HEK293T (cell line): ENCODE results near the gene NOSIP.

Source experiments
- CTCF ChIA-PET: fragments of 350-600 bp; formaldehyde crosslinking; extraction: SDS; loops from one replicate; lab custom pipeline; 2021; ENCODE audit warnings: antibody characterized with exemption, inconsistent platforms; lab: Yijun Ruan, JAX
- POLR2A ChIA-PET: fragments of 350-600 bp; formaldehyde crosslinking; extraction: SDS; loops from one replicate; lab custom pipeline; 2020; ENCODE audit warnings: antibody characterized with exemption, inconsistent platforms; lab: Yijun Ruan, JAX
- DNase-seq: peaks from one replicate; pipeline ENCODE4 v3.0.0; 2012; ENCODE audit warnings: mixed read lengths; ENCODE audit errors: extremely low spot score
- ARNT ChIP-seq: fragments of 450-650 bp; IDR thresholded peaks from 2 replicates; pipeline ENCODE4 v1.6.1; 2017; ENCODE audit warnings: mild to moderate bottlenecking
- BHLHE40 ChIP-seq: fragments of 450-650 bp; IDR thresholded peaks from 2 replicates; pipeline ENCODE4 v1.6.1; 2016; ENCODE audit warnings: mild to moderate bottlenecking, moderate library complexity, borderline replicate concordance
- CTBP1 ChIP-seq: fragments of 450-650 bp; IDR thresholded peaks from 2 replicates; pipeline ENCODE4 v1.6.1; 2016; ENCODE audit warnings: borderline replicate concordance
- ELF4 ChIP-seq: fragments of 450-650 bp; IDR thresholded peaks from 2 replicates; pipeline ENCODE4 v1.6.1; 2017; ENCODE audit warnings: antibody characterized with exemption
- FOXA1 ChIP-seq: fragments of 450-650 bp; IDR thresholded peaks from 2 replicates; pipeline ENCODE4 v1.6.1; 2016; ENCODE audit warnings: mild to moderate bottlenecking
- FOXK2 ChIP-seq: fragments of 450-650 bp; IDR thresholded peaks from 2 replicates; pipeline ENCODE4 v1.6.1; 2016; ENCODE audit warnings: mild to moderate bottlenecking
- FOXM1 ChIP-seq: fragments of 450-650 bp; IDR thresholded peaks from 2 replicates; pipeline ENCODE4 v1.6.1; 2017; ENCODE audit warnings: mild to moderate bottlenecking, borderline replicate concordance
- HDGF ChIP-seq: fragments of 450-650 bp; IDR thresholded peaks from 2 replicates; pipeline ENCODE4 v1.6.1; 2017; ENCODE audit warnings: antibody characterized with exemption, borderline replicate concordance
- L3MBTL2 ChIP-seq: fragments of 450-650 bp; conservative IDR thresholded peaks from 2 replicates; pipeline ENCODE4 v1.6.1; 2016; ENCODE audit warnings: mild to moderate bottlenecking
- LEF1 ChIP-seq: fragments of 450-650 bp; IDR thresholded peaks from 2 replicates; pipeline ENCODE4 v1.6.1; 2017; ENCODE audit warnings: mild to moderate bottlenecking, borderline replicate concordance
- NFRKB ChIP-seq: fragments of 450-650 bp; IDR thresholded peaks from 2 replicates; pipeline ENCODE4 v1.6.1; 2016; ENCODE audit warnings: mild to moderate bottlenecking, moderate library complexity
- SP1 ChIP-seq: fragments of 450-650 bp; IDR thresholded peaks from 2 replicates; pipeline ENCODE4 v1.6.1; 2017
- SUZ12 ChIP-seq: fragments of 450-650 bp; IDR thresholded peaks from 2 replicates; pipeline ENCODE4 v1.6.1; 2016; ENCODE audit warnings: mild to moderate bottlenecking
- TARDBP ChIP-seq: fragments of 450-650 bp; IDR thresholded peaks from 2 replicates; pipeline ENCODE4 v1.6.1; 2016
- ZNF384 ChIP-seq: fragments of 450-650 bp; IDR thresholded peaks from 2 replicates; pipeline ENCODE4 v1.6.1; 2016
- TF ChIP-seq, protein P1 (sequence below): fragments of 450-650 bp; IDR thresholded peaks from 2 replicates; pipeline ENCODE4 v1.6.1; 2016

Gene NOSIP

DNA sequence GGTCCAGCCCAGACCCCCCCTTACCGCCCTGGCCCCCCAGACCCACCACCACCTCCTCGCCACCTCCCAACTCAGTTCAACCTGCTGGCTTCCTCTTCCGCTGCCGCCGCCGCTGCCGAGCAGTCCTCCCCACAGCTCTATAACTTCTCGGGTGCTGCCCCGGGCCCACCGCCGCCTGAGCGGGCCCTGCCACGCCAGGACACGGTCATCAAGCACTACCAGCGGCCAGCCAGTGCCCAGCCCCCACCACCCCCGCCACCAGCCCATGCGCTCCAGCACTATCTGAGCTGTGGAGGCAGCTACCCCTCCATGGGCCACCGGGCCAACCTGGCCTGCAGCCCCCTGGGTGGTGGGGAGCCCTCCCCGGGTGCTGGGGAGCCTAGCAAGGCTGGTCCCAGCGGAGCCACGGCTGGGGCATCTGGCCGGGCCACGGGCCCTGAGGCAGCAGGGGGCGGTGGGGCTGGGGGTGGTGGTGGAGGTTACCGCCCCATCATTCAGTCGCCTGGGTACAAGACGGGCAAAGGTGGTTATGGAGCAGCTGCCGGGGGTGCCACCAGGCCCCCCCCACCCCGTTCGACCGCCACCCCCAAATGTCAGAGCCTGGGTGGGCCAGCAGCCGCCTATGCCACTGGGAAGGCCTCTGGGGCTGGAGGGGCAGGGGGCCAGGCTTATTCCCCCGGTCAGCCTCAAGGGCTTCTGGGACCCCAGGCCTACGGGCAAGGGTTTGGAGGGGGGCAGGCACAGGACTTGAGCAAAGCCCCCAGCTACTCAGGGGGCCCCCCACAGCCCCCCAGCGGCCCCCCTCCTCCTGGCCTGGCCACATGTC is 14.8 kb upstream of the NOSIP start:
- POLR2A ChIA-PET: interaction anchor here (0.8 to 1.3 kb wide), 2 partner anchors 45 to 69 kb away, joined by 3 to 4 read pairs; partner anchors contain the start of gene RRAS
- CTCF ChIA-PET: no interaction called here
- TF ChIP-seq TARDBP (no peak), FOXA1 (no peak), ELF4 (no peak), SUZ12 (no peak), LEF1 (no peak), NFRKB (no peak), CTBP1 (no peak), FOXM1 (no peak), BHLHE40 (no peak), HDGF (no peak), SP1 (no peak), ARNT (no peak), ZNF384 (no peak), FOXK2 (no peak)
- TF ChIP-seq, protein P1, sequence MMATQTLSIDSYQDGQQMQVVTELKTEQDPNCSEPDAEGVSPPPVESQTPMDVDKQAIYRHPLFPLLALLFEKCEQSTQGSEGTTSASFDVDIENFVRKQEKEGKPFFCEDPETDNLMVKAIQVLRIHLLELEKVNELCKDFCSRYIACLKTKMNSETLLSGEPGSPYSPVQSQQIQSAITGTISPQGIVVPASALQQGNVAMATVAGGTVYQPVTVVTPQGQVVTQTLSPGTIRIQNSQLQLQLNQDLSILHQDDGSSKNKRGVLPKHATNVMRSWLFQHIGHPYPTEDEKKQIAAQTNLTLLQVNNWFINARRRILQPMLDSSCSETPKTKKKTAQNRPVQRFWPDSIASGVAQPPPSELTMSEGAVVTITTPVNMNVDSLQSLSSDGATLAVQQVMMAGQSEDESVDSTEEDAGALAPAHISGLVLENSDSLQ: no peak
- DNase-seq: no peak

DNA sequence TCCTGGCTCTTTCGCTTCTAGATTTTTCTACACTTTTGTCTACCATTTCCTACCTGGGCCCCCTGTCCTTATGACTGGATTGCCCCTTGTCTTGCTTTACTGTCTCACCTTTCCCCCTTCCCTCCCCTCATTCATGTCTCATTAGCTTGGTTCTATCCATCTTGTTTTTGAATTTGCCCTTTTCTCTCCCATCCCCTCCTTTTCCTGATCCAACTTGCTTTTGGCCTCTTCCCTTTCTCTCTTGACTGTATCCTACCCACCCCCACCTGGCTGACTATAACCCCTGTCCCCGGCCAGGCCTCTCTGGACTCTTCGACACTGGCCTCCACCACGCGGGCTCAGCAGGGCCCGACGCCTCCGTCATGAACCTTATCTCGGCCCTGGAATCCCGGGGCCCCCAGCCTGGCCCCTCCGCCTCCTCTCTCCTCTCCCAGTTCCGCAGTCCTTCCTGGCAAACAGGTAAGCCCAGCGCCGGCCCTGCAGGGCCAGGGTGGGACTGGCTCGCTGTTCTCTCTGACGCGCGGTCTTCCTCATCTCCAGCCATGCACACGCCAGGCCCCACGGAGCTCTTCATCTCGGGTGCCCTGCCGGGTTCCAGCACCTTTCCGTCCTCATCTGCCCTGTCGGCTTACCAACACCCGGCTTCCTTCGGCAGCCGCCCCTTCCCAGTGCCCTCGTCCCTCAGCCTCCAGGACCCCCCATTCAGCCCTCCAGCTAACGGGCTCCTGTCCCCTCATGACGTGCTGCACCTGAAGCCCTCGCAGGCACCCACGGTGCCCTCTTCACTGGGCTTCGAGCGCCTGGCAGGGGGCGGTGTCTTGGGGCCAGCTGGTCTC is 14.0 kb upstream of the NOSIP start:
- TF ChIP-seq NFRKB (no peak), L3MBTL2 (no peak), ELF4 (no peak), ARNT (no peak), LEF1 (no peak), CTBP1 (no peak), BHLHE40 (no peak), HDGF (no peak), FOXA1 (no peak), SP1 (no peak), ZNF384 (no peak; the same call in 1 of the 2 replicates)
- TF ChIP-seq, protein P1: no peak
- DNase-seq: no peak
- ChIA-PET POLR2A (interaction anchor here (1.3 to 4.6 kb wide), 4 partner anchors 46 to 98 kb away, joined by 3 to 61 read pairs (median 5); partner anchors contain the start of genes BCL2L12, IRF3, RPS11 and RRAS), CTCF (interaction anchor here (0.7 kb wide), 1 partner anchor 8 kb away, joined by 3 read pairs; no protein-coding TSS in a partner anchor)

- CTCF ChIA-PET: interaction anchor here (0.6 to 0.7 kb wide), 4 partner anchors 9 to 157 kb away, joined by 3 to 4 read pairs (median 4); no protein-coding TSS in a partner anchor
Observed at GRCh38 chr19:49593233-49594113, 13.1 kb upstream of the NOSIP start.

More at GRCh38 chr19:49593233-49594113, 13.1 kb upstream of the NOSIP start:
- POLR2A ChIA-PET: interaction anchor here (1.3 to 4.6 kb wide), 3 partner anchors 48 to 98 kb away, joined by 3 to 61 read pairs (median 6); partner anchors contain the start of genes BCL2L12, IRF3, RPS11 and RRAS
- DNase-seq: peak; percentile 98
- TF ChIP-seq L3MBTL2: no peak
- TF ChIP-seq, protein P1: no peak
- no peak for TF ChIP-seq FOXM1
- no peak for TF ChIP-seq HDGF
- no peak for TF ChIP-seq TARDBP
- TF ChIP-seq ARNT: no peak
- no peak for TF ChIP-seq FOXA1
- TF ChIP-seq CTBP1: no peak
- no peak for TF ChIP-seq SP1
- no peak for TF ChIP-seq LEF1
- TF ChIP-seq ELF4: no peak
- no peak for TF ChIP-seq FOXK2
- TF ChIP-seq BHLHE40: no peak
- TF ChIP-seq ZNF384: no peak
- TF ChIP-seq SUZ12: no peak
- no peak for TF ChIP-seq NFRKB
